ENCODE data around the gene MYH16. TPM values are rescaled to one million over a fixed set of nuclear protein-coding genes. Genes with fewer than 3 reads are reported as not detected.

MYH16 gene
- total RNA-seq, 2 experiments from 2014 or later = not detected

DNA sequence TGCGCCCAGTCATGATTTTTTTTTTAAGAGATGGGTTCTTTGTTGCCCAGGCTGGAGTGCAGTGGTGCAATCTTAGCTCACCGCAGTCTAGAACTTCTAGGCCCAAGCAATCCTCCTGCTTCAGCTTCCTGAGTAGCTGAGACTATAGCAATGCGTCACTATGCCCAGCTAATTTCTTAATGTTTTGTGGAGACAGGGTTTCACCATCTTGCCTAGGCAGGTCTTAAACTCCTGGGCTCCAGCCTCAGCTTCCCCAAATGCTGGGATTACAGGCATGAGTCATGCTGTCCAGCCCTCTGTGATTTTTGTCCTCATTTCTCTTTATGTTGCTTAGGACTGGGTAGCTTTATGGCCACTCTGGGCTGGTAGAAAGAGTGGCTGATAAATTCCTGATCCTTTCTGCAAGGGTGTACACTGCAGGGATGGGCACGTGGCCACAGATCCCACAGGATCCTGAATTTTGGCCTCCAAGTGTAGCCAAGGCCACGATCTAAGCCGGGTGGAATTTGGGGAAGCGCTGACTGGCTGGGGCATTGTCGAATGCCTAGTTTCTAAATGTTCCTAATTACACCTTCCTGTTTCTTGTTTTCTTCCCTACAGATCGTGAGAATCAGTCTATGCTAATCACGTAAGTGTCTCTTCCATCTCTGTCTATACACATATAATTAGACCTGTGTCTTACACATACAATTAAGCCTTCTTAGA, 24.1 kb upstream of the MYH16 start:
- H3K27me3 Mint-ChIP-seq = peaks cover 9% of the 10 kb centered on the region
- CTCF ChIA-PET = interaction anchor here (0.7 to 1.2 kb wide), 2 partner anchors 10 to 63 kb away, joined by 3 read pairs; no protein-coding TSS in a partner anchor
- H3K4me3 Mint-ChIP-seq = no peak overlapping the region
- H3K36me3 Mint-ChIP-seq = no peaks in the 10 kb centered on the region
- no peaks in the 10 kb centered on the region for H3K4me1 Mint-ChIP-seq
- H3K27ac Mint-ChIP-seq = no peak overlapping the region
- no peaks in the 10 kb centered on the region for H3K9me3 Mint-ChIP-seq (ENCODE audit: low read depth)
- DNase-seq (no peak), ATAC-seq (no peak)

DNA sequence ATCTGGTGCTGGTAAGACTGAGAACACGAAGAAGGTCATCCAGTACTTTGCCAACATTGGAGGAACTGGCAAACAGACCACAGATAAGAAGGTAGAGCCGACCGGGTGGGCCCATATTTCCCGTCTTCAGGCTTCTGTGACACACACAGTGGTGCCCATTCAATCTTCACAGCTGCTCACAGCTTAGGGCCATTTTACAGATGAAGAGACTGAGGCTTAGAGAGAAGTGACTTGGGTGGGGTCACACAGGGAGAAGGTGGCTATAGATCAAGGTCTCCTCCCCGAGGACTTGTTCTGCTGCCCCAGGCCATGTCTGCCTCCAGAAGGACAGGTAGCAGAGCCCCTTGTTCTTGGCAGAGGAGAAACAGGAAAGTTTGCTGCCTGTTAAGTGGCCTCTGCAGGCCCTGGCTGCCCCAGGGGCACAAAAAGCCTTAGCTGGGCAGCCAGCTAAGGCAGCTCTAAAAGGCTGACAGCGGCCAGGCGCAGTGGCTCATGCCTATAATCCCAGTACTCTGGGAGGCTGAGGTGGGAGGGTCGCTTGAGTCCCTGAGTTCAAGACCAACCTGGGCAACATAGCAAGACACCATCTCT, 22.6 kb upstream of the MYH16 start:
- H3K4me1 Mint-ChIP-seq = no peaks in the 10 kb centered on the region
- H3K27ac Mint-ChIP-seq = no peak overlapping the region
- no peaks in the 10 kb centered on the region for H3K9me3 Mint-ChIP-seq (ENCODE audit: low read depth)
- no peaks in the 10 kb centered on the region for H3K36me3 Mint-ChIP-seq
- peaks cover 12% of the 10 kb centered on the region for H3K27me3 Mint-ChIP-seq
- CTCF ChIA-PET = no interaction called here
- ATAC-seq = no peak
- DNase-seq = no peak
- no peak overlapping the region for H3K4me3 Mint-ChIP-seq

DNA sequence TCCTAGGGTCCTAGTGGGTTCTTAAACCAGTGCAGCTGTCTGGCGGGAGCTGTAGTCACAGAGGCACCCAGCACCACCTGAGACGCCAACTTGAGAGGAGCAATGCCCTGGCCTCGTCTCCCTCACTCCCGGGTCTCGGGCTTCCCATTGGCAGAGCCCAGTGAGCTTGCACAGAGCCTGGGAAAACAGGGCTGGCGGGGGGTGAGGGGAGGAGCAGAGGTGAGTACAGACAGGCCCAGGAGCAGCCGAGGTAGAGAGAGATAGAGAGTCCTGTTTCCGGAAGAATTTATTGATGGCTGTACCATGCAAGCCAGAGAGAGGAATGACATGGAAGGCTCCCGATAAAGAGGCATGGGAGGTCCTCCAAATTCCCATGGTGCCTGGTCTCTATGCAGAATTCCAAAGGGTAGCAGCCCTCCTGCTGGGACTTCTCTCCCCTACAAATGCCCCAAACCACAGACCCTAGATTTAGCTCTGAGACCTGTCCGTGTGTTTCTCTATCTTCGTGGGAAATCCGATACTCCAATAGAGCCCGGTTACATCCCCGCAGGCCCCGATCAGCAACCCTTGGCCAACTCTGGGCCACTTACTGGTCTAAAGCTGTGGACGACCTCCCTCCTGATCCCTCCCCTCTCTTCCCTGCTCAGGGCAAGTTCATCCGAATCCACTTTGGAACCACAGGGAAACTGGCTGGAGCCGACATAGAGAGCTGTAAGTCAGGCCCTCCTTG, 20.3 kb upstream of the MYH16 start:
- Mint-ChIP-seq H3K27ac (no peak overlapping the region), H3K27me3 (peaks cover 10% of the 10 kb centered on the region), H3K4me3 (no peak overlapping the region), H3K36me3 (no peaks in the 10 kb centered on the region), H3K9me3 (ENCODE audit: low read depth) (no peaks in the 10 kb centered on the region), H3K4me1 (no peaks in the 10 kb centered on the region)
- no peak for ATAC-seq
- CTCF ChIA-PET = no interaction called here
- DNase-seq = no peak

DNA sequence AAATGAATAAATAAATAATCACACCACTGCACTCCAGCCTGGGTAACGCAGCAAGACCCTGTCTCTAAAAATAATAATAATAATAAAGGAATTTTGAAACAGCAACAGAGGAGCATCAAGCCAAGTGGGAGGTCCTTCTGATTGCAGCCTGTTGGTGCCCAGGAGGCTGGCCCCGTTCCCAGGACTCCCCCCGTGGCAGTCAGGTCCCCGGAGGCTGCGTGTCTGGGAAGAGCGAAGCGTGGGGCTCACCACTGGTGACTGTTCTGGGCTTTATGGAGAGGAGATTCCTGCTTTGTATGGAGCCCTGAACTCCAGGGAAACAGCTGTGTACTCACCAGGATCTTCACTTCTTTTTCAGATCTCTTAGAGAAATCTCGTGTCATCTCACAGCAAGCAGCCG, 19.3 kb upstream of the MYH16 start:
- Mint-ChIP-seq H3K27me3 (peaks cover 10% of the 10 kb centered on the region), H3K36me3 (no peaks in the 10 kb centered on the region), H3K27ac (no peak overlapping the region), H3K4me3 (no peak overlapping the region), H3K9me3 (ENCODE audit: low read depth) (no peaks in the 10 kb centered on the region), H3K4me1 (no peaks in the 10 kb centered on the region)
- no peak for ATAC-seq
- DNase-seq = no peak
- CTCF ChIA-PET = no interaction called here

DNA sequence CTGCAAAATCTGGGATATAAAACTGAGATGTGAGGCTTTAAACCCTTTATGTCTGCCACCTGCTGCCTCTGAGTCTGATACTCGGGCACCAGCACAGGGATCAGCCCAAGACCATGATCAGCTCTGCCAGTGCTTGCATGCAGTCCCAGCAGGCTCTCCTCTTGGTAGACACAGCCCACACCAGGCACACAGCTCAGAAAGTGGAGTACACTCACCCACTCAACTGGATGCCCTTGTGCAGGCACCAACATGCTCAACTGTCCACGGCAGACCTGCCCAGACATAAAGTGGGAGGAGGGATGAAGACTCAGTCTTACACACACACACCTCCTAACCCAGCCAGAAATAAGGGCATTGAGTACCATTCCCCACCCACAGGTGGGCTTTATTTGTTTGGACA, 18.2 kb upstream of the MYH16 start:
- Mint-ChIP-seq H3K27me3 (peaks cover 10% of the 10 kb centered on the region), H3K4me1 (no peaks in the 10 kb centered on the region), H3K36me3 (no peaks in the 10 kb centered on the region), H3K27ac (no peak overlapping the region), H3K4me3 (no peak overlapping the region), H3K9me3 (ENCODE audit: low read depth) (no peaks in the 10 kb centered on the region)
- DNase-seq (no peak), ATAC-seq (no peak)
- CTCF ChIA-PET = no interaction called here

DNA sequence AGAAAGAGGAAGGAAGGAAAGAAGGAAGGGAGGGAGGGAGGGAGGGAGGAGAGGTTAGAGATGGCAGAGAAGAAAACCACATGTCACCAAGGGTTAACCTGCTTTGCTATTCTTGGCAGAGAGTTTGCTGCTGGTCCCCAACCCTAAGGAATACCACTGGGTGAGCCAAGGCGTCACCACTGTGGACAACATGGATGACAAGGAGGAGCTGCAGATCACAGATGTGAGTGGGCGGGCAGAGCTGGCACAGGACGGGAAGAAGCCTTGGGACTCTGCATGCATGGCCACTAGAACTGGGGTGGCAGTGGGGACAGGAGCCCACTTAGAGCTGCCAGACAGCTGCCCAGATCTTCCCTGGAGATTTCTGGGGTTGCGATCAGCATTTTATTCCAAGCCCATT, 17.2 kb upstream of the MYH16 start:
- CTCF ChIA-PET = no interaction called here
- Mint-ChIP-seq H3K27ac (no peak overlapping the region), H3K36me3 (no peaks in the 10 kb centered on the region), H3K9me3 (ENCODE audit: low read depth) (no peaks in the 10 kb centered on the region), H3K4me1 (no peaks in the 10 kb centered on the region), H3K27me3 (peaks cover 10% of the 10 kb centered on the region), H3K4me3 (no peak overlapping the region)
- no peak for DNase-seq
- ATAC-seq = no peak

DNA sequence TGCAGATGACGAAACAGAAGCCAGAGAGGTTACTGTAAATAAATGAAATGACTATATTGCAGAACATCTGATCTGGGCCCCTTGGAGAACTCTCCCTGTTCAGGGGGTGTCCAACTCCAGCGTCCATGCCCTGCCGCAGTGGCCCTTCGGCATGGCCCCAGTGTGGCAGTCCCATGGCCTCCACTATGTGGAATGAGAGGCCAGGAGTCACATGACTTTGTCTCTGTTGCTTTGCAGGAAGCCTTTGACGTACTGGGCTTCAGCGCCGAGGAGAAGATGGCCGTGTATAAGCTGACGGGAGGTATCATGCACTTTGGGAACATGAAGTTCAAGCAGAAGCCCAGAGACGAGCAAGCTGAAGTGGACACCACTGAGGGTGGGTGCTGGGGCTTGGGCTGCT, 15.6 kb upstream of the MYH16 start:
- no peaks in the 10 kb centered on the region for H3K4me1 Mint-ChIP-seq
- H3K27ac Mint-ChIP-seq = no peak overlapping the region
- ATAC-seq = no peak
- no peak for DNase-seq
- H3K27me3 Mint-ChIP-seq = peaks cover 8% of the 10 kb centered on the region
- H3K9me3 Mint-ChIP-seq (ENCODE audit: low read depth) = no peaks in the 10 kb centered on the region
- no peaks in the 10 kb centered on the region for H3K36me3 Mint-ChIP-seq
- CTCF ChIA-PET = no interaction called here
- no peak overlapping the region for H3K4me3 Mint-ChIP-seq

DNA sequence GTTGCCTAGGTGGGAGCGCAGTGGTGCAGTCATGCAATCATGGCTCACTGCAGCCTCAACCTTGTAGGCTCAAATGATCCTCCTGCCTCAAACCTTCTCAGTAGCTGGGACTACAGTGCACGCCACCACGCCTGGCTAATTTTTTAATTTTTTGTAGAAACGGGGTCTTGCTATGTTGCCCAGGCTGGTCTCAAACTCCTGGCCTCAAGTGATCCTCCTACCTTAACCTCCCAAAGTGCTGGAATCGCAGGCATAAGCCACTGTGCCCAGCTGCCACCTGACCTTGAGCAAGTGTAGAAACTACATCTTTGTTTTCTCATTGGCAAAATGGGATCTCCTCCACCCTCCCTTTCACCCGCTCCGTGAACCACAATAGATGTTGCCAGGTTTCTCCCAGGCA, 15.0 kb upstream of the MYH16 start:
- DNase-seq (no peak), ATAC-seq (no peak)
- H3K27ac Mint-ChIP-seq = no peak overlapping the region
- CTCF ChIA-PET = interaction anchor here (0.8 kb wide), 1 partner anchor 12 kb away, joined by 3 read pairs; no protein-coding TSS in a partner anchor
- H3K27me3 Mint-ChIP-seq = peaks cover 6% of the 10 kb centered on the region
- H3K36me3 Mint-ChIP-seq = no peaks in the 10 kb centered on the region
- H3K9me3 Mint-ChIP-seq (ENCODE audit: low read depth) = no peaks in the 10 kb centered on the region
- H3K4me3 Mint-ChIP-seq = no peak overlapping the region
- no peaks in the 10 kb centered on the region for H3K4me1 Mint-ChIP-seq

DNA sequence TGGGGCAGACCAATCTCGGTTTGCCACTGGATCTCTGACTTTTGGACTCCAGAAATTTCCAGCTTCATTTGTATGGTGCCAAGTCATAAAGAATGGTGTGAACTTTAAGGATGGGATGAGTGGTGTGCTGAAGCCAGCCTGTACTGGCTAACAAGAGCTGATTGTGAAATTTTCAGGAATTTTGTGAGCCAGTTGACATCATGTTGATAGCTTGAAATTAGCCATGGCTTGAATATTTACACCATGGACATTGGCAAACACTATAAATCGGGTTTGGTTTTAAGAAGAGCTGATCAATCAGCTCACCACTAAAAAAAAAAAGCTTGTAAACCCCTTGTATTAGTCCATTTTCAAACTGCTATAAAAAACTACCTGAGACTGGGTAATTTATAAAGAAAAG, 14.1 kb upstream of the MYH16 start:
- CTCF ChIA-PET = interaction anchor here (0.8 kb wide), 2 partner anchors 11 to 297 kb away, joined by 3 to 4 read pairs; no protein-coding TSS in a partner anchor
- no peak overlapping the region for H3K27ac Mint-ChIP-seq
- no peak overlapping the region for H3K4me3 Mint-ChIP-seq
- ATAC-seq (no peak), DNase-seq (no peak)
- peaks cover 5% of the 10 kb centered on the region for H3K27me3 Mint-ChIP-seq
- H3K9me3 Mint-ChIP-seq (ENCODE audit: low read depth) = no peaks in the 10 kb centered on the region
- H3K4me1 Mint-ChIP-seq = no peaks in the 10 kb centered on the region
- no peaks in the 10 kb centered on the region for H3K36me3 Mint-ChIP-seq

DNA sequence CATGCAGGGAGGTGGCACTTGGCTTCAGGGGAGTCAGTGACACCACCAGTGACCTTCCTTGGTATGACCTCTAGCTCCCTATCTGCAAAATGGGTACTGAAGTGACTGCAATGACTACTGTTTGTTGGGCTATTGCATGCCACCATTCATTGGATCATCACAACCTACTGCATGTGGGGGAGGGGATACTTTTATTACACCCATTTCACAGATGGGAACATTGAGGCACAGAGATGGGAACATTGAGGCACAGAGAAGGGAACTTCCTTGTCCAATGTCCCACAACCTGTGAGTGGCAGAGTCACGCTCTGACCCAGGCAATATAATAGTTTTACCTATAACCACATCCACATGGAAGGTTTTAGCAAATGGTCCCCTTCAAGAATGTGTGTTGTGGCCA, 12.2 kb upstream of the MYH16 start:
- H3K4me3 Mint-ChIP-seq = no peak overlapping the region
- no peaks in the 10 kb centered on the region for H3K36me3 Mint-ChIP-seq
- no peak for ATAC-seq
- no peak for DNase-seq
- no peak overlapping the region for H3K27ac Mint-ChIP-seq
- no peaks in the 10 kb centered on the region for H3K9me3 Mint-ChIP-seq (ENCODE audit: low read depth)
- H3K27me3 Mint-ChIP-seq = peaks cover 5% of the 10 kb centered on the region
- CTCF ChIA-PET = no interaction called here
- H3K4me1 Mint-ChIP-seq = no peaks in the 10 kb centered on the region

DNA sequence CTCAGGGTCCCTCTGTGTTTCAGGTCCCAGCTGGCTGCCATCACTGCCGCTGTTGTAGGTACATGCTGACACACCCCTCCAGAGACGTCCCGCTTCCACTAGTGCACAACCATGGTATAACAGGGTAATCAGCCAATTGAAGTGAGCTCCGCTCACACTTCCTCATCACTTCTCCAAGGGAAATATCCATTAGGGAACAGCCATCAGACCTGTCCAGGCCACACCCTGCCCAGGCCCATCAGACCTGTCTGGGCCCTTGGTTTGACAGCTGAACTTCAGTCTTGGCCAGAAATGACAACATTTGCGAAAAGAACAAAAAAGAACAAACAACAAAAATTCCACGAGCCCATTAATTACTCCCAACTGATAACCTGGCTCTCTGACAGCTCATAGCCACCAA, 11.0 kb upstream of the MYH16 start:
- Mint-ChIP-seq H3K36me3 (no peaks in the 10 kb centered on the region), H3K27ac (no peak overlapping the region), H3K27me3 (peaks cover 9% of the 10 kb centered on the region), H3K4me1 (no peaks in the 10 kb centered on the region), H3K4me3 (no peak overlapping the region), H3K9me3 (ENCODE audit: low read depth) (no peaks in the 10 kb centered on the region)
- DNase-seq (no peak), ATAC-seq (no peak)
- CTCF ChIA-PET = interaction anchor here (0.6 kb wide), 1 partner anchor 85 kb away, joined by 3 read pairs; no protein-coding TSS in a partner anchor

DNA sequence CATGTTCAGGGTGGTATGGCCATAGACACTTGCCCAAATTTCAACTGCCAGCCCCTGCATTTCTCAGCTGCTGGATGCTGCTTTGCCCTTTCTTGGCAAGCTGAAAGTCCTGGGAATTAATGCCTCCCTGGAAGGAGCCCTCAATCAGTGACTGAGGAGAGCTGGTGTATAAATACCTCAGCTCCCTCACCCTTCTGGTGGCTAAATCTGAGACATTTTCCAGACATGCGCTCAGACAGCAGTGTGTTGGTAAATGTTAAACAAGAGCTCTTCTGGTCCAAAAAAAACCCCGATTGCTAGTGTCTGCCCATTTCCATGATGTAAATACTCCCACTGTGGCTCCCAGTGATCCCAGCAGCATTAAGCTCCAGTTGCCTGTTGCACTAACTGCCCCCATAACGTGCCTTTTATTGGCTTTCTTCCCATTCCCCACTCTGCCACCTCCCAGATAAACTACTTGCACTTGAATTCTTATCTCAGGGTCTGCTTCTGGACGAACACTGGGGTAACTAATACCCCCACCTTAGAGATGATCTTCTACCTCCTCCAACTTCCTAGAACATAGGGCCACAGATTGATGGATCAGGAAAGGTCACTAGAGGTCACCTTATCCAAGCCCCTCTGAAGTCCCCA, 6.7 kb upstream of the MYH16 start:
- H3K27ac Mint-ChIP-seq = no peak overlapping the region
- H3K4me1 Mint-ChIP-seq = no peaks in the 10 kb centered on the region
- CTCF ChIA-PET = no interaction called here
- no peaks in the 10 kb centered on the region for H3K9me3 Mint-ChIP-seq (ENCODE audit: low read depth)
- no peak overlapping the region for H3K4me3 Mint-ChIP-seq
- H3K27me3 Mint-ChIP-seq = peaks cover 10% of the 10 kb centered on the region
- ATAC-seq (no peak), DNase-seq (no peak)
- no peaks in the 10 kb centered on the region for H3K36me3 Mint-ChIP-seq

DNA sequence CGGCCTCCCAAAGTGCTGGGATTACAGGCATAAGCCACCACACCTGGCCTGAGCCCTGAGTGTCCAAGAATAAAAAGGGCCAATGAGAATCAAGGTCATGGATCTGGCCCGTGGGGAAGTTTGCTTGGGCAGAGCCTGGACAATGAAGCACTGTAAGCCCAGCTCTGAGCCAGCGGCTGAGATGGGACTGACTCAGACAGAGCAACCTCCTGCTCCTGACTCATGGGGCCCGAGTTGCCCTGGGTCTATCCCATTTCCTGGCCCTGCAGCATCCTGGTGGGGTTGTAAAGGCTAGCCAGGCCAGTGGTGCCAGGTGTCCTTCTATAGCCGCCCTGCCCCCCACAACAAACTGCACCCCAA, 5.2 kb upstream of the MYH16 start:
- H3K27ac Mint-ChIP-seq = no peak overlapping the region
- no peak for DNase-seq
- H3K27me3 Mint-ChIP-seq = peaks cover 10% of the 10 kb centered on the region
- no peaks in the 10 kb centered on the region for H3K9me3 Mint-ChIP-seq (ENCODE audit: low read depth)
- H3K4me1 Mint-ChIP-seq = peaks cover 4% of the 10 kb centered on the region
- no peak for ATAC-seq
- no peaks in the 10 kb centered on the region for H3K36me3 Mint-ChIP-seq
- CTCF ChIA-PET = no interaction called here
- no peak overlapping the region for H3K4me3 Mint-ChIP-seq

All from activated CD8-positive, alpha-beta memory T cell treated with anti-CD3 and anti-CD28 coated beads, Interleukin-2, amount 10 ng/mL, durations not matched to agents 7 days and 5 days (primary cell).